Measurements from ENCODE around the gene MBD6. TPM values are rescaled to one million over a fixed set of nuclear protein-coding genes. Genes with fewer than 3 reads are reported as not detected.

The MBD6 gene
- total RNA-seq, 1 donor from 2014 or later = 58.5 TPM

GRCh38 chr12:57476993-57477709 is 45.5 kb upstream of the MBD6 start:
- H2AFZ ChIP-seq (ENCODE audit: low read depth, low read length) = no peak overlapping the region
- no peak overlapping the region for H3K9ac ChIP-seq (ENCODE audit: low read length)
- no peaks in the 10 kb centered on the region for H3K9me3 ChIP-seq (ENCODE audit: insufficient read depth, low read depth, low read length)
- no peaks in the 10 kb centered on the region for H3K79me2 ChIP-seq (ENCODE audit: insufficient read depth, low read length)
- no peak overlapping the region for H3K4me3 ChIP-seq (ENCODE audit: insufficient read depth, low read depth, low read length)
- Mint-ChIP-seq H3K27ac (ENCODE audit: unreplicated experiment) (peak overlapping the region; percentile 34), H3K27me3 (ENCODE audit: low read depth, unreplicated experiment) (peaks cover 56% of the 10 kb centered on the region), H3K36me3 (ENCODE audit: low read depth, unreplicated experiment) (peaks cover 6% of the 10 kb centered on the region), H3K4me1 (ENCODE audit: low read depth, unreplicated experiment) (peaks cover 23% of the 10 kb centered on the region), H3K4me3 (ENCODE audit: unreplicated experiment) (peak overlapping the region; percentile 45), H3K9me3 (ENCODE audit: unreplicated experiment) (peaks cover 16% of the 10 kb centered on the region)
- no peaks in the 10 kb centered on the region for H4K20me1 ChIP-seq (ENCODE audit: insufficient read depth, low read length)
- peaks cover 9% of the 10 kb centered on the region for H3K4me1 ChIP-seq (ENCODE audit: insufficient read depth, low read length)
- DNase-seq (ENCODE audit: low read depth) (no peak), FAIRE-seq (no peak)
- TF ChIP-seq CTCF (IDR thresholded peaks at IDR 0.05; ENCODE audit: insufficient read depth, low read depth, low read length) = no peak
- no peak for TF ChIP-seq EZH2 (IDR thresholded peaks at IDR 0.05; ENCODE audit: insufficient read depth, low read length)
- H3K27ac ChIP-seq (ENCODE audit: low read depth, low read length) = no peak overlapping the region
- no peak overlapping the region for H3K4me2 ChIP-seq (ENCODE audit: low read length)
- no peaks in the 10 kb centered on the region for H3K36me3 ChIP-seq (ENCODE audit: insufficient read depth, low read length)
- peaks cover 53% of the 10 kb centered on the region for H3K27me3 ChIP-seq (ENCODE audit: insufficient read depth, low read length)

GRCh38 chr12:57477710-57478681 is 44.6 kb upstream of the MBD6 start:
- Histone ChIP-seq H3K4me3 (ENCODE audit: insufficient read depth, low read depth, low read length) (no peak overlapping the region), H3K9me3 (ENCODE audit: insufficient read depth, low read depth, low read length) (no peaks in the 10 kb centered on the region), H4K20me1 (ENCODE audit: insufficient read depth, low read length) (no peaks in the 10 kb centered on the region), H3K36me3 (ENCODE audit: insufficient read depth, low read length) (no peaks in the 10 kb centered on the region), H3K4me2 (ENCODE audit: low read length) (no peak overlapping the region), H3K27ac (ENCODE audit: low read depth, low read length) (no peak overlapping the region), H2AFZ (ENCODE audit: low read depth, low read length) (no peak overlapping the region), H3K79me2 (ENCODE audit: insufficient read depth, low read length) (no peaks in the 10 kb centered on the region), H3K27me3 (ENCODE audit: insufficient read depth, low read length) (peaks cover 45% of the 10 kb centered on the region), H3K4me1 (ENCODE audit: insufficient read depth, low read length) (peaks cover 9% of the 10 kb centered on the region), H3K9ac (ENCODE audit: low read length) (no peak overlapping the region)
- Mint-ChIP-seq H3K9me3 (ENCODE audit: unreplicated experiment) (peaks cover 16% of the 10 kb centered on the region), H3K36me3 (ENCODE audit: low read depth, unreplicated experiment) (peaks cover 5% of the 10 kb centered on the region), H3K4me3 (ENCODE audit: unreplicated experiment) (peak overlapping the region; percentile 64), H3K27ac (ENCODE audit: unreplicated experiment) (peak overlapping the region; percentile 20), H3K4me1 (ENCODE audit: low read depth, unreplicated experiment) (peaks cover 24% of the 10 kb centered on the region), H3K27me3 (ENCODE audit: low read depth, unreplicated experiment) (peaks cover 48% of the 10 kb centered on the region)
- TF ChIP-seq CTCF (IDR thresholded peaks at IDR 0.05; ENCODE audit: insufficient read depth, low read depth, low read length) = no peak
- no peak for TF ChIP-seq EZH2 (IDR thresholded peaks at IDR 0.05; ENCODE audit: insufficient read depth, low read length)
- peak; percentile 35 for DNase-seq (ENCODE audit: low read depth)
- FAIRE-seq = no peak
